Bladder microvascular endothelial cell (primary cell): Measurements from ENCODE around the gene RAD18. TPM values are rescaled to one million over a fixed set of nuclear protein-coding genes. Genes with fewer than 3 reads are reported as not detected.

Experiments used
- total RNA-seq: library from RNA; depleted of rRNA; stranded (reverse); fragments of >200 nt; gene quantifications from 2 replicates; pipeline ENCODE4 v1.2.3, GENCODE V29; 2014

RAD18 gene
- 4.4 and 22.0 TPM in 2 replicates for total RNA-seq

DNA sequence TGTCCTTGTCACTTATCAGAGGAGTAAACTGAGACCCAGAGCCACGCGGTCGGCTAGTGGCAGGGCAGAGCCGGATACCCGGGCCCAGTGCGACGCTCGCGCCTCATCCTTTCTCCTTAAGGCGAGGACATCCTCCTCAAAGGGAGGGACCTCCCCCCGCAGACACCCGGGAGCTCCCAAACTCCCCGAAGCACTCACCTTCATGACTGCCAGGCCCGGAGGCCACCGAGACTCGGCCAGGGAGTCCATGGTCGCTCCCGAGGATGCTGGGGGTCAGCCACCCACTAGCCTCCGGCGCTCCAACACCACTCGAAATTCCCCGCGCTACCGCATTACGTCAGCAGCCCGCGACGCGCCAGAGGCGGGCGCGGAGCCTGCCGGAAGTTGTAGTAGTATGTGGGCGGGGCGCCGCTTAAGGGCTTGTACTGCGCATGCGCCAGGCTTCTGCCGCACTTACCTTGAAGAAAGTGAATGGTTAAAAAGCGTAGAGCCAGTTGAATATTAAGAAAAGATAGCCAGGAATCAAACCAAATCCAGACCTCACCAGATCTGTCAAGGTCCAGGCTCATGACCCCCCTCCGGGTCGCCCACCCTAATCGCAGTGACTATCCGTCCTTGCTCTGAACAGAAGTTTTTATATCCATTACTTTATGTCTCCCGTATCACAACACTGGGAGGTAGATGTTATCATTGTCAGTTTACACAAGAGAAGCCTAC lies at the start of gene RAD18:
RAD18 (minus strand) TSS at position 336 of the 717 bp plus-strand sequence; CDS start at position 249, 87 bp downstream.

Other genes starting within 250 kb of the RAD18 start
- gene CAV3, start 229.7 kb downstream of the RAD18 start, total RNA-seq: not detected in 2 replicates
- gene OXTR, start 193.9 kb downstream of the RAD18 start, total RNA-seq: 0.32 and 1.1 TPM in 2 replicates